ENCODE results near the gene CLEC5A.
"Not testable (repeated sequence)": the region's sequence is repeated elsewhere in the genome, so short reads cannot be mapped to it uniquely, and the experiment has no call there.

CLEC5A gene

DNA sequence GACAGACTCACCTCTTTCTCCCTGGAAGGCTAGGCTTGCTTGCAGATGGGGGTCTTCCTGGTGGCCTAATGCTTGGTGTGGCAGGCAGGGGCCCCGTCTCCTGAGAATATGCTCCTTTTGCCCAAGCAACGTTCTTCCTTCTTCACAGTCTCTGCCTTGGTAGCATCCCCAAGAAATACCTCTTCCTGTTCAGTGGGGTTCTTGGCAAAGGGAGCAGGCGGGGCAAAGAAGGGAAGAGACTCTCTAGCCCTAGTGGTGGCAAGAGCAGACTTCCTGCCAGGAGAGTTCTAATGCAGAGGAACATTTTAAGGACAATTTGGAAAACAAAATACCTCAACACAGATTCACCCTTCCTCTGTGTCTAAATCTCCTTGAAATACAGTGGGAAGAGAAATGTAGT lies at the start of gene CLEC5A:
Gene CLEC5A, minus strand, starts transcription at position 179 of the 400 bp plus-strand sequence. CDS start 682 bp downstream, outside the sequence.
- DNase-seq, result no peak

DNA sequence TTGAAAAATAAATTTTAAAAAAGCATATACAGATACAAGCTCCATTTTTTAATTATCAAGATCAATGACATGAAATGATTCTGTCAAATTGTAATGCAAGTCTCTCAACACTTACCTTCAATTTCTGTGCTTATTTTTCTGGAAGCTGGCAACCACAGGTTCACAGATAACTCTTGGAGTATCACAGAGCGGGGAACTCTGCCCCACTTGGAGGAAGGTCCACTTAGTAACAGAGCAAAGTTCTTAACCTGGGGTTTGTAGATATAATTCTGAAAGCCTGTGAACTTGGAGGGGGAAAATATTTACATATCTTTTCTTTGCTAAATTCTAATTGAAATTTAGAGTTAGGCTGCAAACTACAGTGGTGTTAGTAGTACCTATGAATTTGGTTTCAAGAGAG lies 46.6 kb upstream of the CLEC5A start:
- DNase-seq, result no peak

DNA sequence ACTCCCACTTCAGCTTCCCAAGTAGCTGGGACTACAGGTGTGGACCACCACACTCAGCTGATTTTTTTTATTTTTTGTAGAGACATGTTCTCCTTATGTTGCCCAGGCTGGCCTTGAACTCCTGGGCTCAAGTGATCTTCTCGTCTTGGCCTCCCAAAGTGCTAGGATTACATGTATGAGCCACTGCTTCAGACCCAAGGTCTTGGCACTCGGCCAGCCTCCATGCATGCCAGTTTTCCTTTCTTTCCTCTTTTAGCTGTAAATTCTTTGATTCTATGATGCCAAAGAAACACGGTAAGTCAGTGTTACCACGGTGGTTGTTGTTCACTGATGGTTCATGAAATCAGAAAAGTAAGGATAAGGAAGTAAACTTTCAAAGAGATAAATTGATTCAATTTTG lies 45.9 kb upstream of the CLEC5A start:
- DNase-seq, result no peak

- DNase-seq, result no peak
Measured at GRCh38 chr7:141992156-141992555, 45.4 kb upstream of the CLEC5A start.

DNA sequence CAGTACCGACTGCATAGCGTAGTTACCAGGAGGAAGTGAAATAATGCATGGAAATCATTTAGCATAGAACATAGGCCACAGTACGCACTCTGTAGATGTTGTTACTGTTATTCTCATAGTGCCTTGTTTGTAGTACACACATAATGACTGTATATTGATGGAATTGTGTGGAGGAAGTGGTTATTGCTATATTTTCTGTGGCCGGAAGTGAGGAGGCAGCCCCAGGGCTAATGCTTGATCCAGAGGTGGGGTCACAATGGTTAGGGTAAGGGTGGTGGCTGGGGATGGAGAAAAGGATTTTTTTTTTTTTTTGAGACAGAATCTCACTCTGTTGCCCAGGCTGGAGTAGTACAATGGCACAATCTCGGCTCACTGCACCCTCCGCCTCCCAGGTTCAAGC lies 44.4 kb upstream of the CLEC5A start:
- no peak for DNase-seq

DNA sequence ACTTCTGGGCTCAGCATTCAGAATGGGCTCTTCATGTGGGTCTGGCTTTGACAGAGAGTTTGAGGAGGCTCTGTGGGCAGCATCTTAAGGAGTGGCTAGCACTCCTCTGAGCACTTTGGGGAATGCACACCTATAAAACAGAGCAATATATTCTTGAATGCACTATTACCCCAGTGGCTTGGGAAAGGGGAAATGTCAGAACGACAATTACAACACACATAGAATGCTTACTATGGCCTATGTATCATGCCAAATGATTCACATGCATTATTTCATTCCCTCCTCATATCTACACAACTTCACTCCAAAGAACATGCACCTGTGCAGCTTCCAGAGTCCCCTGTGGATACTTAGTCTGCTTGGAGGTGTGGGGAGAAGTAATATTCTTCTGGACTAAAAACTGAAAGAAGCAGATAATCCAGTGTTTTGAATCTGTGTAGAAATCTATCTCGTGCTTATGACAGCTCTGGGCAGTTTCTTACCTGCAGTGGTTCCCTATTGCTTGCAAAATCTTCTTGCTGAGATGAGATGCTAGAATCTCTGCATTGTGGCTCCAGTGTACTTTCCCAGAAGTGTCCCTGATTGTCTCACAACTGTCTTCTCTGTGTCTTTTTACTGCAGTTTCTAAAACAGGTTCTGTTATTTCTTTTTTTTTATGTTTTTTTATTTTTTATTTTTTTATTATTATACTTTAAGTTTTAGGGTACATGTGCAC lies 43.4 kb upstream of the CLEC5A start:
- DNase-seq, result no peak

- DNase-seq, result not testable (repeated sequence)
Measured at GRCh38 chr7:141987803-141988202, 41.0 kb upstream of the CLEC5A start.

- no peak for DNase-seq
Measured at GRCh38 chr7:141986923-141987322, 40.1 kb upstream of the CLEC5A start.

DNA sequence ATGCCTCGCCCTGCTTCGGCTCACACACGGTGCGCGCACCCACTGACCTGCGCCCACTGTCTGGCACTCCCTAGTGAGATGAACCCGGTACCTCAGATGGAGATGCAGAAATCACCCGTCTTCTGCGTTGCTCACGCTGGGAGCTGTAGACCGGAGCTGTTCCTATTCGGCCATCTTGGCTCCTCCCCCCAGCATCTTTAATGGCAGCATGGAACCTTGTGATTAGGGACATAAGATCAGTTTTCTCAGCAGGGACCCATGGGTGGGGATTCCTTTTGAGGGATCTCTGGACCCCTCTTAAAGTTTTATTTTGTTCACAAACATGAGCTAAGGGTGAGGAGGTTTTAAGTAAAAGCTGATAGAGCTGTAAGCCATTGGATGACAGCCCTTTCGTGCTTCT lies 39.2 kb upstream of the CLEC5A start:
- not testable (repeated sequence) for DNase-seq

DNA sequence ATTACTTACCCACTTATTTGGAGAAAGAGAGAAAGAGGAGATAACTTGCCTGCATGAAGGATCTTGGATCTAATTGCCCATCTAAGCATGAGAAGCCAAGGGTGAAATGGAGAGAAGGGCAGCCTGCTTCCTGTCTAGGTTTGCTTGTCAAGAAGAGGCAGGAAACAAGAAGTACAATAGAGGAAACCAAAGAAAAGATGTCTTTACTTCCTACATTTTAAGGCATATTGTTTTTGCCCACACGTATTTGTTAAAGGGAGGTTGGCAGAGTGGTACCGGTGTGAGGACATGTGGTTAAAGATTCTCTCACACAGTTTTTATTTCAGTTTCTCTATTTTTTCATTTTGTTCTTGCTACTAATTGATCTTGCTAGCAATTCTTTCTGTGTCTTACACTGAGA lies 32.8 kb upstream of the CLEC5A start:
- no peak for DNase-seq

DNA sequence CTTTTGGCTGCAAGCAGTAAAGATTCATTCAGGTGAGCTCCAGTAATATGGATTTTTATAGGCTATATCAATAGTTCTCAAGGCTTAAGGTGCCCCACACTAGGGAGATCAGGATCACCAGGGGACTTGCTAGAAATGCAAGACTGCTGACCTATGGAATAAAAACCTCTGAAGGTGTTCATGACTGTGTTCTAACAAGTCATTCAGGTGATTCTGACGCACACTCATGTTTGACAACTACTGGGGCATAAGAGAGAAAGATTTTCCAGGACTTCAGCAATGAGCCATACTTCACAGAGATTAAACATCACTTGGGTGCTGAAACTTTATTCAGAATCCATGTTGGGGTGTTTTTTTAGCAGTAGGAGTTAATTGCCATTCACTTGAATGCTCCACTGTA lies 31.6 kb upstream of the CLEC5A start:
- DNase-seq, result no peak

GRCh38 chr7:141976524-141977245 lies 29.9 kb upstream of the CLEC5A start:
- no peak for DNase-seq

- peak; percentile 28 for DNase-seq
Measured at GRCh38 chr7:141975806-141976523, 29.2 kb upstream of the CLEC5A start.

GRCh38 chr7:141974831-141975230 lies 28.1 kb upstream of the CLEC5A start:
- no peak for DNase-seq

- DNase-seq, result no peak
Measured at GRCh38 chr7:141973673-141974072, 26.9 kb upstream of the CLEC5A start, which contains the start of gene TAS2R38. TSS of gene TAS2R38 (minus strand) at chr7:141973773. CDS start at chr7:141973689, 84 bp downstream.

- no peak for DNase-seq
Measured at GRCh38 chr7:141960687-141961422, 14.1 kb upstream of the CLEC5A start.

- no peak for DNase-seq
Measured at GRCh38 chr7:141956084-141956483, 9.3 kb upstream of the CLEC5A start.

DNA sequence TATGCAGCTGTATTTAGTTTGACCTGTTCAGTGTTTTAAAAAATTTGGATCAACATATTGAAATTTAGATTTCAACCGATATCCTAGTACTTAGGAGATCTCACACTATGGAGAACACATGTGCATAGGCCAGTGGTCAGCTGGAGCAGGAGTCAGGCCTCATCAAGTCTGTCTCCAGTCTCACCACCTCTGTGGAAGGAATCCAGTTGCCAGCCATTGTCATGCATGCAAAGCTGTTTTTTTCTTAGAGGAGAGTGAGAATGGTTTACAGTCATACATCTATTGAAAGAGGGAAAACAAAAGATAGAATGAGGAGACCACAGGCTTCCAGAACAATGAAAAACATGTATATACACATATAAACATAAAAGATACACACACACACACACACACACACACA lies 7.6 kb upstream of the CLEC5A start:
- DNase-seq, result no peak

- no peak for DNase-seq
Measured at GRCh38 chr7:141952461-141952860, 5.7 kb upstream of the CLEC5A start.

- DNase-seq, result no peak
Measured at GRCh38 chr7:141950806-141951205, 4.0 kb upstream of the CLEC5A start.

DNA sequence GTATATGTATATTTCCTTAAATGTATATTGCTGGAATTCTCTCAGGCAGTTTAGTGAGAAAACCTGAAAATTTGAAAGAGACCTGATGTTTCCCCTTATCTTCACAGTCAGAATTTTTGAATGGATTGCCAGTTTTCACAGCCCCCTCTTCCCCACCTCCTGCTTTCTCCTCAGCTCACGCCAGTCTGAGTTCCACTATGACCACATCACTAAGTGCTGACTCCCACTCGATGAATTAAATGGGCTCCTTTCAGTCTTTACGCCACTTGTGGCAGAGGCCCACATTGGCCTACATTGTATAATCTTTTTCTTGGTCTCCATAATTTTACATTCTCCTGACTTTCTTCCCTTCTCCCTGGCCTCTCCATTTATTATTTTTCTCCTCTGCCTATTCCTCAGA lies 3.1 kb upstream of the CLEC5A start:
- DNase-seq, result no peak

DNA sequence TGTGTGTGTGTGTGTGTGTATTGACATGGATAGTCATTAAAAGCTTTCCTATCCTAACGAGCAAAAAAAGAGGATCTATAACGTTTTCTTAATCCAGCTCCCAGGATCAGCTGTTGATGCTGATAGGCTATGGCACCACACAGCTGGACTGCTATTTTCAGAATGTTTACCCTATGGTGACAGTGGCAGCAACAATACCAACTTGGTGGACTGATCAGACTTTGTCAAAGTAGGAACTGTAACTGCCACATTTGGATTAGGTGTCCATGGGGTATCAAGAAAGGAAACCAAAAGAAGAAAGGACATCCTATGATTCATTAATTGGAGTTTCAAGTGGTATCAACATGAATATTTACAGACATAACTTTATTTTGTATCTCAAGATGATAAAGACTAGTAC lies 2.7 kb upstream of the CLEC5A start:
- no peak for DNase-seq

DNA sequence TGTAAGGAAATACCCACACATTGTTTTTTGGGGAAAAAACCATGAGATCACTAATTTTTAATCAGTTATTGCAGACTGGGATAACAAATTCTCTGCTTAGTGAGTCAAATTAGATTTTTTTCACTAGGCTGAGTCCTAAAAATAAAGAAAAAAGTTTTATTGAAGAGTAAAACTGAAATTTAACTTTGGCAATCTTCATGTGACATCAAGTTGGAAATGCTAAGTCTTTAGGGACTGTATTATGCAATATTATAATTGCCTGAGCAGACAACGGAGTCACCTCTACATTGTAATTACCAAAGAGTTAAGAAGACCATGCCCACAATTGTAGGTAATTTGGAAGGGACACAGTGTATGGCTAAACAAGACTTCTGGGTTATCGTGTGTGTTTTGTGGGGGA lies 2.2 kb upstream of the CLEC5A start:
- no peak for DNase-seq
